Spleen (tissue), 11 donors: ENCODE data around the gene IVNS1ABP. TPM values are rescaled to one million over a fixed set of nuclear protein-coding genes. Genes with fewer than 3 reads are reported as not detected.

Source experiments
- DNase-seq: peaks from one replicate; pipeline ENCODE4 v3.0.0-alpha.2; 2020
- H3K27ac ChIP-seq, 8 donors: fragments of 200-600 bp; sonication (generic) in 7 of 8; 1 replicate in 4 of 8; 2 replicates in 4 of 8; pipeline versions ENCODE4 v1.5.0 to v1.8.0; 2016 to 2021; ENCODE audit warnings: inconsistent platforms in 4 of 8, mild to moderate bottlenecking in 4 of 8, moderate library complexity in 1 of 8
- H3K27me3 ChIP-seq, 7 donors: fragments of 200-600 bp; sonication (generic) in 6 of 7; replicated peaks in 1 of 7; 1 replicate in 4 of 7; 2 replicates in 3 of 7; pipeline versions ENCODE4 v1.5.0 to v1.8.0; 2016 to 2021; ENCODE audit warnings: inconsistent platforms in 3 of 7, mild to moderate bottlenecking in 1 of 7
- H3K36me3 ChIP-seq, 6 donors: fragments of 200-600 bp; sonication (generic) in 5 of 6; 1 replicate in 4 of 6; 2 replicates in 2 of 6; pipeline versions ENCODE4 v1.5.0 to v1.8.0; 2016 to 2021; ENCODE audit warnings: inconsistent platforms in 2 of 6
- H3K4me1 ChIP-seq, 6 donors: fragments of 200-600 bp; sonication (generic) in 5 of 6; 1 replicate in 3 of 6; 2 replicates in 3 of 6; pipeline versions ENCODE4 v1.5.0 to v1.8.0; 2016 to 2021; ENCODE audit warnings: inconsistent platforms in 3 of 6
- H3K4me3 ChIP-seq, 8 donors: fragments of 200-600 bp; sonication (generic) in 7 of 8; 1 replicate in 4 of 8; 2 replicates in 4 of 8; pipeline versions ENCODE4 v1.5.0 to v1.8.0; 2016 to 2021; ENCODE audit warnings: inconsistent platforms in 4 of 8, mild to moderate bottlenecking in 4 of 8, moderate library complexity in 2 of 8
- H3K9me3 ChIP-seq, 8 donors: fragments of 200-600 bp; sonication (generic) in 7 of 8; 1 replicate in 4 of 8; 2 replicates in 4 of 8; pipeline versions ENCODE4 v1.5.0 to v1.8.0; 2016 to 2021; ENCODE audit warnings: inconsistent platforms in 4 of 8
- CTCF ChIP-seq, 11 experiments: fragments of 200-600 bp in 7 of 11; fragments of 450-650 bp in 4 of 11; sonication (generic) in 4 of 11; IDR thresholded peaks in 8 of 11; conservative IDR thresholded peaks in 3 of 11; 1 replicate in 7 of 11; 2 replicates in 4 of 11; pipeline versions ENCODE4 v1.4.0 to v1.8.0; 2016 to 2021; ENCODE audit warnings: antibody characterized with exemption in 11 of 11, inconsistent platforms in 4 of 11, mild to moderate bottlenecking in 1 of 11
- POLR2A ChIP-seq, 3 donors: fragments of 450-650 bp; IDR thresholded peaks; one replicate each; pipeline ENCODE4 v1.5.1; 2017; ENCODE audit warnings: antibody characterized with exemption in 3 of 3, mild to moderate bottlenecking in 1 of 3
- POLR2AphosphoS5 ChIP-seq, 3 donors: sonication (generic); formaldehyde crosslinking; IDR thresholded peaks; one replicate each; pipeline ENCODE4 v1.5.1; 2017; ENCODE audit warnings: antibody characterized with exemption in 3 of 3
- WGBS, 5 donors: extraction: QIAGEN DNeasy Blood & Tissue Kit in 3 of 5; methylation state at CpG; one replicate each; pipeline versions ENCODE4 v1.1.5 to v1.1.7; 2013 to 2018; 5-methylcytosine and 5-hydroxymethylcytosine counted together
- intact Hi-C: fragments of 100-400 bp; cut with DNase I; formaldehyde crosslinking; loops from one replicate; pipeline ENCODE4 v1.15.0; 2023; ENCODE audit warnings: low total_unique reads
- polyA plus RNA-seq, 3 donors: library from polyadenylated mRNA; stranded (reverse); fragments of 200-250 nt; gene quantifications; one replicate each; pipeline ENCODE4 v1.2.1, GENCODE V29; 2013
- total RNA-seq, 7 donors: library from RNA; depleted of rRNA in 3 of 7; stranded (reverse); fragments of >200 nt in 3 of 7; fragmentation: NEBNext Ultra II Directional in 4 of 7; extraction: Animal tissue kit (Norgen Biotek cat#: 25700) in 4 of 7; gene quantifications; one replicate each; pipeline versions ENCODE4 v1.1.0 to v1.2.1, GENCODE V29; 2016 to 2021
- donor health status: healthy with polysubstance abuse.
- donor health status: DM: no; HTN: no; CAD: no; lungs with moderate emphysema.
- donor health status: DM: no; HTN: no; CAD: no.
- donor health status: Bipolar disorder and iron deficiency.
- donor health status: healthy.
- donor health status: DM: no; HTN: no; CAD: no.
- donor health status: DM: yes; HTN: yes; CAD: no.

Gene IVNS1ABP
- total and polyA plus RNA-seq, 10 donors, result 29.5 to 148 (median 107) TPM

- 46 to 62% (median 57%) methylated on average over 3 of the region's 3 CpGs for WGBS, 5 donors
- no peak for DNase-seq
These were observed 35.8 kb downstream of the IVNS1ABP start for GRCh38 chr1:185281245-185281644.

GRCh38 chr1:185280589-185280988 is 36.5 kb downstream of the IVNS1ABP start:
- intact Hi-C loops, result no loop called here
- WGBS, 5 donors, result 96 to 100% (median 98%) methylated on average over 2 of the region's 2 CpGs

More at GRCh38 chr1:185281245-185281644, 35.8 kb downstream of the IVNS1ABP start:
- no peaks in the 10 kb centered on the region for H3K4me1 ChIP-seq
- peaks cover 0 to 32% (median 3%) of the 10 kb centered on the region in 6 donors for H3K36me3 ChIP-seq
- H3K27ac ChIP-seq, result peak overlapping the region in 3 of 8 donors; percentile 38 to 62 (median 42)
- intact Hi-C loops, result no loop called here
- H3K27me3 ChIP-seq, result no peaks in the 10 kb centered on the region
- TF ChIP-seq CTCF (IDR thresholded peaks at IDR 0.05 in 8 of 11, conservative IDR thresholded peaks at IDR 0.05 in 3 of 11) (no peak), POLR2AphosphoS5 (IDR thresholded peaks at IDR 0.05) (no peak), POLR2A (IDR thresholded peaks at IDR 0.05) (no peak)
- H3K4me3 ChIP-seq, result no peak overlapping the region
- H3K9me3 ChIP-seq, result no peaks in the 10 kb centered on the region

GRCh38 chr1:185279571-185279970 is 37.5 kb downstream of the IVNS1ABP start:
- DNase-seq, result no peak
- intact Hi-C loops, result no loop called here
- Histone ChIP-seq H3K36me3 (peaks cover 0 to 32% (median 3%) of the 10 kb centered on the region in 6 donors), H3K4me1 (no peaks in the 10 kb centered on the region), H3K27me3 (no peaks in the 10 kb centered on the region), H3K9me3 (no peaks in the 10 kb centered on the region), H3K27ac (no peak overlapping the region), H3K4me3 (no peak overlapping the region)
- TF ChIP-seq POLR2AphosphoS5 (IDR thresholded peaks at IDR 0.05), result no peak
- no peak for TF ChIP-seq CTCF (IDR thresholded peaks at IDR 0.05 in 8 of 11, conservative IDR thresholded peaks at IDR 0.05 in 3 of 11)
- no peak for TF ChIP-seq POLR2A (IDR thresholded peaks at IDR 0.05)

More at GRCh38 chr1:185280589-185280988, 36.5 kb downstream of the IVNS1ABP start:
- Histone ChIP-seq H3K4me1 (no peaks in the 10 kb centered on the region), H3K27me3 (no peaks in the 10 kb centered on the region), H3K36me3 (peaks cover 0 to 32% (median 3%) of the 10 kb centered on the region in 6 donors), H3K9me3 (no peaks in the 10 kb centered on the region), H3K4me3 (no peak overlapping the region), H3K27ac (peak overlapping the region in 1 of 8 donors; percentile 62)
- TF ChIP-seq CTCF (IDR thresholded peaks at IDR 0.05 in 8 of 11, conservative IDR thresholded peaks at IDR 0.05 in 3 of 11) (no peak), POLR2A (IDR thresholded peaks at IDR 0.05) (no peak), POLR2AphosphoS5 (IDR thresholded peaks at IDR 0.05) (no peak)
- DNase-seq, result no peak

- no peak for TF ChIP-seq POLR2A (IDR thresholded peaks at IDR 0.05)
- TF ChIP-seq POLR2AphosphoS5 (IDR thresholded peaks at IDR 0.05), result no peak
- no peak for TF ChIP-seq CTCF (IDR thresholded peaks at IDR 0.05 in 8 of 11, conservative IDR thresholded peaks at IDR 0.05 in 3 of 11)
- no peak overlapping the region for H3K4me3 ChIP-seq
- no peak overlapping the region for H3K27ac ChIP-seq
- 80 to 98% (median 96%) methylated on average over 4 of the region's 4 CpGs for WGBS, 5 donors
- H3K36me3 ChIP-seq, result peaks cover 0 to 4% (median 0%) of the 10 kb centered on the region in 6 donors
- no peaks in the 10 kb centered on the region for H3K27me3 ChIP-seq
- no peaks in the 10 kb centered on the region for H3K9me3 ChIP-seq
- no peaks in the 10 kb centered on the region for H3K4me1 ChIP-seq
- DNase-seq, result no peak
- intact Hi-C loops, result no loop called here
These were observed 45.1 kb downstream of the IVNS1ABP start for GRCh38 chr1:185271921-185272320.
